ENCODE data around the gene EIF4E1B.
"Not testable (repeated sequence)": the region's sequence is repeated elsewhere in the genome, so short reads cannot be mapped to it uniquely, and the experiment has no call there.

The EIF4E1B gene

GRCh38 chr5:176629853-176630680, at the start of gene EIF4E1B, which contains the start of gene SNCB:
Gene EIF4E1B, plus strand, starts transcription at chr5:176630675. Its CDS starts 12,113 bp downstream, at chr5:176642788.
Gene SNCB, minus strand, starts transcription at chr5:176630534. Its CDS starts 880 bp downstream, at chr5:176629654.
- peak; percentile 81 for DNase-seq

DNA sequence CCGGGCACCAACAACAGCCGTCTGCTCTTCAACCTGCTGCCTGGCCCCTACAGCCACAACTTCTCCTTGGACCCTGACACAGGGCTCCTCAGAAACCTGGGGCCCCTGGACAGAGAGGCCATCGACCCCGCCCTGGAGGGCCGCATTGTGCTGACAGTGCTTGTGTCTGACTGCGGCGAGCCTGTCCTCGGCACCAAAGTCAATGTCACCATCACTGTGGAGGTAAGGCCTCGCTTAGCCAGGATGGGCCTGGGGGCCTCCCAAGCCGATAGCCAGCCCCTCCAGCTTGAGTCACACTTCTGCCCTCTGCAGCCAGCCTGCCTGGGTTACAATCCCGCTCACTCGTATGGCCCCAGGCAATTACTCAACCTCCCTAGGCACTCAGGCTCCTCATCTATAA, 49.1 kb upstream of the EIF4E1B start:
- DNase-seq = no peak

DNA sequence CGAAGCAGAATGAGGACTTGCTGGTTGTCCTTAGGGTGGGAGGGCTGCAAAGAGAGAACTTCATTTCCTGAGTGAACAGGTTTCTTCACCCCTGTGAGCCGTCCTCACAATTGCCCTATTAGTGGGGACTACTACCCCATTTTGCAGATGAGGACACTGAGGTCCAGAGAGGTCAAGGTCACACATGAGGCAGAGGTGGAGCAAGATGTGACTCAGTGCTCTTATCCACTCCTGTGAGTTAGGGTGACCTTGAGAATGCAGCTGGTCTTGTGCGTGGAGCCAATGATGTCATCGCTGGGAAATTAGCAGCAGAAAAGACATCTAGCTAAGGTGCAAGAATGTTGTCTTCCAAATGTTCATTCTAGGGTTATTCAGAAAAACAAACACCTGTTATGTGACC, 47.4 kb upstream of the EIF4E1B start:
- no peak for DNase-seq

DNA sequence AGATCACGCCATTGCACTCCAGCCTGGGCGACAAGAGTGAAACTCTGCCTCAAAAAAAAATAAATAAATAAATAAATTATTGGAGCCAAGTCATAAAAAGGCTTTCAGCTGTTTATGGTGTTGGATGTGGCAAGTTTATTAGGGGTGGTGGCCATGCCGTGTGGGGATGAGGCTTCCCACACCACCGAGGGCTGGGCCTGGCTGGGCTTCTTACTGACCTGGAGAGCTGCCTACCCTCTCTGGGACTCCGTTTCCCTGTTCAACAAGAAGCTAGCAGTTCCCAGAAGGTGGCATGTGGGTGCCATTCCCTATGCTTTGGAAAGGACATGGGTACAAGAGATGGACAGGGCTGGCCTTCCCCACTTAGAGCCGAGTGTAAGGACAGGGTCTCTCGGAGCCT, 43.1 kb upstream of the EIF4E1B start:
- DNase-seq = no peak

- DNase-seq = no peak
Observed at GRCh38 chr5:176588297-176588696, 42.2 kb upstream of the EIF4E1B start.

DNA sequence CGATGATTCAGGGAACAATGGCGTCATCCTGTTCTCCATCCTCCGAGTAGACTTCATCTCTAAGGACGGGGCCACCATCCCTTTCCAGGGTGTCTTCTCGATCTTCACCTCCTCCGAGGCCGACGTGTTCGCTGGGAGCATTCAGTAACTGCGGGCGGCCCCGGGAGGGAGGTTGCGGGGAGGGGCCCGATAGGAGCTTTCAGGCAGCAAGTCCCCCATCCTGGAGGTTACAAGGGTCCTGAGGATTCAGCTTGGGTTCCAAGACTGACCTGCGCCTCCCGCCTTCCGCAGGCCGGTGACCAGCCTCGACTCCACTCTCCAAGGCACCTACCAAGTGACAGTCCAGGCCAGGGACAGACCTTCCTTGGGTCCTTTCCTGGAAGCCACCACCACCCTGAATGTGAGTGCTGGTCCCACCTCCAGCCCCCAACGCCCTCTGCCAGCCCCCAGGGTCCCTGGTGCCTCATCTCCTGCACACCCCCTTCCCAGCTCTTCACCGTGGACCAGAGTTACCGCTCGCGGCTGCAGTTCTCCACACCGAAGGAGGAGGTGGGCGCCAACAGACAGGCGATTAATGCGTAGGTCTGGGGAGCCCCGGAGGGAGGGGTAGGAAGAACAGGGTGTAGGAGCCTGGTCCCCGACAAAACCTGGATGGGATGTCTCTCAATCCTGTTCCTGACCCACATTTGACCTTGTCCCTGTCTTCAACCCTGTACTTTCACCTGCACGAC, 41.3 kb upstream of the EIF4E1B start:
- DNase-seq = no peak

- no peak for DNase-seq
Observed at GRCh38 chr5:176590035-176590717, 40.3 kb upstream of the EIF4E1B start.

DNA sequence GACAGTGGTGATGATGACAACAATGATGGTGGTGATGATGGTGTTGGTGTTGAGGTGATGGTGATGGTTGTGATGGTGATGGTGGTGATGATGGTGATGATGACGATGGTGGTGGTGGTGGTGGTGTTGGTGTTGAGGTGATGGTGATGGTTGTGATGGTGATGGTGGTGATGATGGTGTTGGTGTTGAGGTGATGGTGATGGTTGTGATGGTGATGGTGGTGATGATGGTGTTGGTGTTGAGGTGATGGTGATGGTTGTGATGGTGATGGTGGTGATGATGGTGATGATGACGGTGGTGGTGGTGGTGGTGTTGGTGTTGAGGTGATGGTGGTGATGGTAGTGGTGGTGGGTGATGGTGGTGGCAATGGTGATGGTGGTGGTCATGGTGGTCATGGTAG, 38.8 kb upstream of the EIF4E1B start:
- DNase-seq = not testable (repeated sequence)

- DNase-seq = no peak
Observed at GRCh38 chr5:176592573-176592972, 37.9 kb upstream of the EIF4E1B start.

- DNase-seq = no peak
Observed at GRCh38 chr5:176593273-176593869, 37.1 kb upstream of the EIF4E1B start.

GRCh38 chr5:176594554-176594953, 35.9 kb upstream of the EIF4E1B start:
- no peak for DNase-seq

- DNase-seq = no peak
Observed at GRCh38 chr5:176595386-176595943, 35.0 kb upstream of the EIF4E1B start.

DNA sequence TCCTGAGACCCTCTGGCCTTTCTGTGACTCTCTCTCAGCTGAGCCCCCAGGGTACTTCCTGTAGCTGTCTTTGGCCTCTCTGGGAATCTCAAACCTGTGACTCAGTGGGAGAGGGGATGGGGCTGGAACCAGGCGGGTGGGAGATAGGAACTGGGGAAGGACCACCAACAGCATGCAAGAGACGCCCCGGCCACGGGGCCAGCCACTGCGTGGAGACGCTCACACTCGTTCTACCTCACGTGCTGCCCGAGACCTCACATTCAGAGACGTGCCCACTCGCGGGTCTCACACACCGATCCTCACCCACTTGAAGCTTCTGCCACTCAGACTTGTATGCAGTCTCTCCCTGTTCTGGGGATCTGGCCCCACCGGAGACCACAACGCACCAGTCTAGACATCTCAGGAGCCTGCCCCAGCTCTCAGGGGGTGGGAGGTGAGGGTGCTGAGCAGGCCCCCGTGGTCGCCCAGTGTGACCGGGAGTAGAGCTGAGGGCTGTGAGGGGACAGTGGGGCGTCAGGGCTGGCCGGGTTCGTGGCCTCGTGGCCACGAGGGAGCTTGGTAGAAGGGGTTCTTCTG, 34.3 kb upstream of the EIF4E1B start:
- DNase-seq = no peak

GRCh38 chr5:176596689-176597416, 33.6 kb upstream of the EIF4E1B start:
- DNase-seq = peak; percentile 84

DNA sequence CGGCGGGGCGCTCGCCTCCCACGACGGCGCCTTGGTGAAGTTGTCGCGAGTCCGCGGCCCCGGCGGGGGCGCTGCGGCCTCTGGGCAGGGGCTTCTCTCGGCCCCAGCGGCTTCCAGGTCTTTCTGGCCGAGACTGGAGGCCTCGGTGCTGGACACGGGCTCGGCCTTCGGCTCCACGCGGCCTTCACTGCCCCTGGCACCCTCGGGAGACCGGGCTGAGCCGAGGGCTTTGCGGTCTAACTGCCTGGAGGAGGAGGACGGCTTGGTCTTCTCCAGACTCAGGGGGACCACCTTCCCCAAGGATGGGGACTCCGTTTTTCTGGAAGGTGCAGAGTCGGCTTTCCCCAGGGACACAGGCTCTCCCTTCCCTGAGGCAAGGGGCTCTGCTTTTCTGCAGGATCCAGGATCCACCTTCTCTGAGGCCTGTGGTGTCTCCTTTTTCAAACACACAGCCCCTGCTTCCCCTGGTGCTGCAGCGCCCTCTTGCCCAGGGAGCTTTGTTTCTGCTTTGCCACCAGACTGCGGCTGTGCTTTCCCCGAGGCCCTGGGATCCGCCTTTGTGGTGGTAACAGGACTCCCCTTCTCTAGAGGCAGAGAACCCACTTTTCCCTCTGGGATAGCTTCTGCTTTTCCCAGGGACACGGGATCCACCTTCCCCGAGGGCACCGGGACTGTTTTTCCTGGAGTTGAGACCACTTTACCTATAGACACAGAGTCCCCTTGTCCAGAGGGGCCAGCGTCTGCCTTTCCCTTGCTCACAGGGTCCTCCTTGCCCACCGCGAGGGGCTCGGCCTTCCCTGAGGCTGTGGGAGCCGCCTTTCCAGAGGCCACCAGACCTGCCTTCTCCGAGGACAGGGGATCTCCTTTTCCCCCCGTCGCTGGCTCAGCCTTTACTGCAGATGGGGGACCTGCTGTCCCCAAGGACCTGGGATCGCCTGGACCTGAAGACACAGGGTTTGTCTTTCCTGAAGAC, 32.8 kb upstream of the EIF4E1B start:
- DNase-seq = no peak

- DNase-seq = not testable (repeated sequence)
Observed at GRCh38 chr5:176599749-176600430, 30.6 kb upstream of the EIF4E1B start.

DNA sequence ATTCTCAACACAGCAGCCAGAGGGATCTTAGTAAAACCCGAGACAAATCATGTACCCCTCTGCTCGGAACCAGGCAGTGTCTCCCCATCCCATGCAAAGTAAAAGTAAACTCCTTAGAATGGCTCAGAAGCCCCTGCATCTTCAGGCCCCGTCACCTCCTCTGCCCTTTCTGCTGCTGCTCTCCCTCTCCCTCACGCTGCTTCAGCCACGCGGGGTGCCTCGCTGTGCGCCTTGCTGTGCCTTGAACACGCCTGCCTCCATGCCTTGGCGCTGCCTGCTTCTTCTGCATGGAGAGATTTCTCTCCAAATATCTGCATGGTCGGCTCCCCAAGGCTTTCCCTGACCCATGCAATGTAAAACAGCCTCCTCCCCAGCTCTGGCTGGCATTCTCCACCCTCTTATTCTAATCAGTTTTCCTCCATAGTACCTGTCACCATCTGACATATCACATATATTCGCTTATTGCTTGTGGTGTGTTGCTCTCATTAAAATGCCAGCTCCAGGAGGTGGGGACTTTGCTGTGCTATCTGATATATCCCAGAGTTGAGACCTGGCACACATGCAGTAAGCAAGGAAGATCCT, 28.5 kb upstream of the EIF4E1B start:
- no peak for DNase-seq

DNA sequence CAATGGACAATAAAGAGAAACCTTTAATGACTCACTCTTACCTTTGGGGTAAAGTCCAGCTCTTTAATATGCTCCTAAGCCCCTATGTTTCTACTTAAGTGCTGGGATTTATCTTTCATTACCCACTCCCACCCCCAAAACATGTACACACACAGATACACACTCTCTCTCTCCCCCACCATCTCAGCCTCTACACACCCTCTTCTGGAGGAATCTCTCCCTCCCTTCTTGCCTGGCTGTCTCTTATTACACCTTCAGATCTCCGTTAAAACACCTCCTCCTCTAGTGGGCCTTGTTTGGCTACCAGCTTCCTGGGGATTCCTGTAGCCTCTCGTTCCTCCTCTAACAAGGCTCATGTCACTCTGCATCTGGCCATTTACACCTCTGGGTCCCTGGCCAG, 27.4 kb upstream of the EIF4E1B start:
- no peak for DNase-seq

- DNase-seq = no peak
Observed at GRCh38 chr5:176606032-176606431, 24.4 kb upstream of the EIF4E1B start.
